IMR-90 (cell line): ENCODE measurements around the gene GRIN1.

ENCODE experiments used
- BHLHE40 ChIP-seq: fragments of 150-350 bp; IDR thresholded peaks from 2 replicates; pipeline ENCODE4 v1.6.1; 2016; ENCODE audit warnings: mild to moderate bottlenecking, low read depth, low read length
- CEBPB ChIP-seq: IDR thresholded peaks from 2 replicates; pipeline ENCODE4 v1.6.1; 2012; ENCODE audit warnings: low read depth, low read length, improper control_type of control experiment
- CHD1 ChIP-seq: IDR thresholded peaks from 2 replicates; pipeline ENCODE4 v1.6.1; 2012; ENCODE audit warnings: low read depth, low read length, improper control_type of control experiment
- CTCF ChIP-seq: conservative IDR thresholded peaks from 2 replicates; pipeline ENCODE4 v1.5.1; 2012; ENCODE audit warnings: mild to moderate bottlenecking, low read depth, low read length, improper control_type of control experiment
- FOS ChIP-seq: fragments of 150-350 bp; IDR thresholded peaks from 2 replicates; pipeline ENCODE4 v1.6.1; 2016; ENCODE audit warnings: low read depth, low read length
- MAFK ChIP-seq: IDR thresholded peaks from 2 replicates; pipeline ENCODE4 v1.6.1; 2012; ENCODE audit warnings: low read depth, low read length, improper control_type of control experiment
- MXI1 ChIP-seq: IDR thresholded peaks from 2 replicates; pipeline ENCODE4 v1.6.1; 2012; ENCODE audit warnings: low read depth, mild to moderate bottlenecking, low read length, moderate library complexity, borderline replicate concordance
- POLR2A ChIP-seq: IDR thresholded peaks from 2 replicates; pipeline ENCODE4 v1.6.1; 2012; ENCODE audit warnings: mild to moderate bottlenecking, low read depth, low read length
- RAD21 ChIP-seq: IDR thresholded peaks from 2 replicates; pipeline ENCODE4 v1.6.1; 2012; ENCODE audit warnings: low read length, improper control_type of control experiment
- RCOR1 ChIP-seq: IDR thresholded peaks from 2 replicates; pipeline ENCODE4 v1.6.1; 2012; ENCODE audit warnings: mild to moderate bottlenecking, low read length, improper control_type of control experiment; ENCODE audit not compliant: insufficient replicate concordance
- RFX5 ChIP-seq: IDR thresholded peaks from 2 replicates; pipeline ENCODE4 v1.8.0; 2012; ENCODE audit warnings: low read depth, mild to moderate bottlenecking, low read length, moderate library complexity
- SMC3 ChIP-seq: fragments of 150-350 bp; IDR thresholded peaks from 2 replicates; pipeline ENCODE4 v1.6.1; 2016; ENCODE audit warnings: low read depth, mild to moderate bottlenecking, antibody characterized with exemption, low read length, moderate library complexity
- USF2 ChIP-seq: fragments of 150-350 bp; IDR thresholded peaks from 2 replicates; pipeline ENCODE4 v1.6.1; 2017; ENCODE audit warnings: mild to moderate bottlenecking, antibody characterized with exemption, low read length, low read depth

GRCh38 chr9:137169896-137170358 lies 31.0 kb downstream of the GRIN1 start, which contains the start of gene LRRC26:
- TF ChIP-seq CTCF, result no peak
- no peak for TF ChIP-seq MAFK
- no peak for TF ChIP-seq POLR2A
- TF ChIP-seq RAD21, result no peak
- no peak for TF ChIP-seq USF2
- no peak for TF ChIP-seq RFX5
- TF ChIP-seq BHLHE40, result no peak
- TF ChIP-seq CHD1, result no peak
- no peak for TF ChIP-seq SMC3
- TF ChIP-seq RCOR1, result no peak
- no peak for TF ChIP-seq FOS
- no peak for TF ChIP-seq CEBPB
- no peak for TF ChIP-seq MXI1
